Prostate gland (tissue), 2 donors: Measurements from ENCODE around the gene GPR108. TPM values are rescaled to one million over a fixed set of nuclear protein-coding genes. Genes with fewer than 3 reads are reported as not detected.

Source experiments
- DNase-seq: peaks from one replicate; pipeline ENCODE4 v3.0.0-alpha.2; 2019; ENCODE audit warnings: low spot score
- H3K27ac ChIP-seq, 2 donors: fragments of 200-600 bp; sonication (generic); 2 replicates each; pipeline ENCODE4 v1.5.1; 2017 to 2019
- H3K27me3 ChIP-seq: fragments of 200-600 bp; sonication (generic); replicated peaks from 2 replicates; pipeline ENCODE4 v1.5.1; 2019; ENCODE audit not compliant: insufficient read depth
- H3K36me3 ChIP-seq, 2 donors: fragments of 200-600 bp; sonication (generic); 1 replicate in 1 of 2; 2 replicates in 1 of 2; pipeline versions ENCODE4 v1.5.1 to v1.8.1; 2017 to 2019
- H3K4me1 ChIP-seq: fragments of 200-600 bp; sonication (generic); replicated peaks from 2 replicates; pipeline ENCODE4 v1.5.1; 2019
- H3K4me3 ChIP-seq, 2 donors: fragments of 200-600 bp; sonication (generic); 2 replicates each; pipeline ENCODE4 v1.5.1; 2017 to 2019
- H3K9me3 ChIP-seq: fragments of 200-600 bp; sonication (generic); 2 replicates; pipeline ENCODE4 v1.5.1; 2017
- CTCF ChIP-seq, 4 experiments: fragments of 200-600 bp in 2 of 4; fragments of 450-650 bp in 2 of 4; sonication (generic) in 2 of 4; IDR thresholded peaks; 1 replicate in 3 of 4; 2 replicates in 1 of 4; pipeline ENCODE4 v1.5.1; 2016 to 2019; ENCODE audit warnings: antibody characterized with exemption in 4 of 4, mild to moderate bottlenecking in 2 of 4, moderate library complexity in 2 of 4
- POLR2A ChIP-seq: fragments of 450-650 bp; IDR thresholded peaks from one replicate; pipeline ENCODE4 v1.6.1; 2016; ENCODE audit warnings: antibody characterized with exemption, mild to moderate bottlenecking
- POLR2AphosphoS5 ChIP-seq: sonication (generic); formaldehyde crosslinking; IDR thresholded peaks from one replicate; pipeline ENCODE4 v1.6.1; 2017; ENCODE audit warnings: antibody characterized with exemption
- WGBS: methylation state at CpG from one replicate; pipeline ENCODE4 v1.1.5; 2018; 5-methylcytosine and 5-hydroxymethylcytosine counted together
- intact Hi-C: fragments of 100-400 bp; cut with DNase I; formaldehyde crosslinking; loops from one replicate; pipeline ENCODE4 v1.14.2; 2022
- total RNA-seq, 2 donors: library from RNA; depleted of rRNA; stranded (reverse); fragments of >200 nt; gene quantifications; one replicate each; pipeline ENCODE4 v1.1.0, GENCODE V29; 2016

GPR108 gene
- total RNA-seq, 2 donors from 2014 or later = 62.7 to 98.0 TPM

- Histone ChIP-seq H3K36me3 (no peaks in the 10 kb centered on the region), H3K4me3 (no peak overlapping the region)
- no peak for DNase-seq
Observed at GRCh38 chr19:6718111-6718740, 19.2 kb downstream of the GPR108 start.

GRCh38 chr19:6717441-6717971, 19.9 kb downstream of the GPR108 start:
- no peaks in the 10 kb centered on the region for H3K36me3 ChIP-seq
- WGBS = 86% methylated on average over 4 of the region's 4 CpGs
- no peak for DNase-seq
- no peak for TF ChIP-seq CTCF (IDR thresholded peaks at IDR 0.05)
- TF ChIP-seq POLR2A = no peak
- TF ChIP-seq POLR2AphosphoS5 = no peak
- H3K9me3 ChIP-seq = no peaks in the 10 kb centered on the region
- intact Hi-C loops = no loop called here
- H3K4me3 ChIP-seq = no peak overlapping the region
- no peak overlapping the region for H3K27ac ChIP-seq
- no peaks in the 10 kb centered on the region for H3K27me3 ChIP-seq
- H3K4me1 ChIP-seq = no peaks in the 10 kb centered on the region

More at GRCh38 chr19:6718111-6718740, 19.2 kb downstream of the GPR108 start:
- H3K9me3 ChIP-seq = no peaks in the 10 kb centered on the region
- WGBS = 64% methylated on average over 23 of the region's 23 CpGs
- no peaks in the 10 kb centered on the region for H3K4me1 ChIP-seq
- intact Hi-C loops = no loop called here
- no peaks in the 10 kb centered on the region for H3K27me3 ChIP-seq
- TF ChIP-seq POLR2AphosphoS5 = no peak
- no peak for TF ChIP-seq POLR2A
- TF ChIP-seq CTCF (IDR thresholded peaks at IDR 0.05) = no peak
- H3K27ac ChIP-seq = no peak overlapping the region

- H3K36me3 ChIP-seq = no peaks in the 10 kb centered on the region
- intact Hi-C loops = no loop called here
- H3K4me1 ChIP-seq = no peaks in the 10 kb centered on the region
- 66% methylated on average over 10 of the region's 10 CpGs for WGBS
- TF ChIP-seq POLR2AphosphoS5 (no peak), POLR2A (no peak), CTCF (IDR thresholded peaks at IDR 0.05) (no peak)
- DNase-seq = no peak
- H3K9me3 ChIP-seq = no peaks in the 10 kb centered on the region
- H3K27me3 ChIP-seq = no peaks in the 10 kb centered on the region
- H3K27ac ChIP-seq = no peak overlapping the region
- no peak overlapping the region for H3K4me3 ChIP-seq
Observed at GRCh38 chr19:6717036-6717435, 20.3 kb downstream of the GPR108 start.

- no peak for TF ChIP-seq CTCF (IDR thresholded peaks at IDR 0.05)
- TF ChIP-seq POLR2A = no peak
- TF ChIP-seq POLR2AphosphoS5 = no peak
- no peaks in the 10 kb centered on the region for H3K36me3 ChIP-seq
- 45% methylated on average over 6 of the region's 6 CpGs for WGBS
- H3K27ac ChIP-seq = no peak overlapping the region
- no peak overlapping the region for H3K4me3 ChIP-seq
- intact Hi-C loops = no loop called here
- H3K27me3 ChIP-seq = no peaks in the 10 kb centered on the region
- H3K4me1 ChIP-seq = no peaks in the 10 kb centered on the region
- no peak for DNase-seq
- H3K9me3 ChIP-seq = no peaks in the 10 kb centered on the region
Observed at GRCh38 chr19:6716610-6716970, 20.8 kb downstream of the GPR108 start.
